HL-60 (cell line): ENCODE measurements around the gene CHST13.

ENCODE experiments used
- DNase-seq, 2 experiments: peaks; one replicate each; pipeline ENCODE4 v3.0.0-alpha.2; 2010 to 2020; ENCODE audit warnings: low read depth in 1 of 2, low spot score in 1 of 2
- H3K27ac ChIP-seq: fragments of 250-450 bp; sonication (Bioruptor Pico); replicated peaks from 2 replicates; pipeline ENCODE4 v1.5.1; 2020; ENCODE audit warnings: mild to moderate bottlenecking, moderate library complexity
- H3K27me3 ChIP-seq: fragments of 250-450 bp; sonication (Bioruptor Pico); 2 replicates; pipeline ENCODE4 v1.5.1; 2021; ENCODE audit warnings: mild to moderate bottlenecking, moderate library complexity; ENCODE audit not compliant: insufficient read depth, poor library complexity, severe bottlenecking
- H3K4me3 ChIP-seq: replicated peaks from 2 replicates; pipeline ENCODE4 v1.5.1; 2011; ENCODE audit warnings: mild to moderate bottlenecking, control low read depth, low read length; ENCODE audit not compliant: insufficient read depth
- GABPA ChIP-seq: IDR thresholded peaks from 2 replicates; pipeline ENCODE4 v1.6.1; 2012; ENCODE audit warnings: low read depth
- POLR2AphosphoS5 ChIP-seq: IDR thresholded peaks from 2 replicates; pipeline ENCODE4 v1.6.1; 2012; ENCODE audit warnings: low read depth
- SPI1 ChIP-seq: IDR thresholded peaks from 2 replicates; pipeline ENCODE4 v1.6.1; 2012; ENCODE audit warnings: low read depth, mild to moderate bottlenecking, borderline replicate concordance
- TF ChIP-seq, protein P1 (sequence below): IDR thresholded peaks from one replicate; pipeline ENCODE4 v1.5.1; 2011; ENCODE audit warnings: low read length, control low read depth, inconsistent platforms; ENCODE audit not compliant: insufficient read depth
- TF ChIP-seq, protein P2 (sequence below): IDR thresholded peaks from 2 replicates; pipeline ENCODE4 v1.6.1; 2012; ENCODE audit warnings: low read depth; ENCODE audit not compliant: insufficient replicate concordance

Gene CHST13

DNA sequence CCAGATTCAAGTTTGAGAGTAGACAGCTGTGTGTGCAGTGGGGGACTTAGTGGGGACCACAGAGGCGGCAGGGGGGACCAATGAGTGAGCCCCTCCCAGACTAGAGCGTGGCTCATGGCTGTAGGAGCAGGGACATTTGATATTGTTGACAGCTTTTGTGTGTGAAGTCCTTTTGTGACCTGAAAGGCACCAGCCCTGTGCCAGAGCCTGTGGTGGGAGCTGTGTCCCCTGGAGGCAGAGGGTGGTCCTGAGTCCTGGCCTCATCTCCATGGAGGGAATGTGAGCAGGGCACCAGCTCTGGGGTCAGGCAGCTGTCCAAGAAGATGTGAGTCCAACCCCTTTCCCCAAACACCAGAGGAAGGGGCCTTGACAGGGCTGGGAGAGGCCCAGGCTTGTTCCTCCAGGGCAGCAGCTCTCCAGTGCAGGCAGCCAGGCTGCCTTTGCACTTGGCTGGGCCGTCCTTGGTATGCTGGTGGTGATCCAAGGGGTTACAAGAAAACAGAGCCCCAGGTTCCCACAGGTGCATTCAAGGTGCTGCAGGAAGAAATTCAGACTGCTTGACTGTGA, 44.9 kb downstream of the CHST13 start:
- no peak overlapping the region for H3K27ac ChIP-seq
- TF ChIP-seq, protein P1, sequence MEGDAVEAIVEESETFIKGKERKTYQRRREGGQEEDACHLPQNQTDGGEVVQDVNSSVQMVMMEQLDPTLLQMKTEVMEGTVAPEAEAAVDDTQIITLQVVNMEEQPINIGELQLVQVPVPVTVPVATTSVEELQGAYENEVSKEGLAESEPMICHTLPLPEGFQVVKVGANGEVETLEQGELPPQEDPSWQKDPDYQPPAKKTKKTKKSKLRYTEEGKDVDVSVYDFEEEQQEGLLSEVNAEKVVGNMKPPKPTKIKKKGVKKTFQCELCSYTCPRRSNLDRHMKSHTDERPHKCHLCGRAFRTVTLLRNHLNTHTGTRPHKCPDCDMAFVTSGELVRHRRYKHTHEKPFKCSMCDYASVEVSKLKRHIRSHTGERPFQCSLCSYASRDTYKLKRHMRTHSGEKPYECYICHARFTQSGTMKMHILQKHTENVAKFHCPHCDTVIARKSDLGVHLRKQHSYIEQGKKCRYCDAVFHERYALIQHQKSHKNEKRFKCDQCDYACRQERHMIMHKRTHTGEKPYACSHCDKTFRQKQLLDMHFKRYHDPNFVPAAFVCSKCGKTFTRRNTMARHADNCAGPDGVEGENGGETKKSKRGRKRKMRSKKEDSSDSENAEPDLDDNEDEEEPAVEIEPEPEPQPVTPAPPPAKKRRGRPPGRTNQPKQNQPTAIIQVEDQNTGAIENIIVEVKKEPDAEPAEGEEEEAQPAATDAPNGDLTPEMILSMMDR, result no peak
- TF ChIP-seq GABPA (no peak), POLR2AphosphoS5 (no peak), SPI1 (no peak)
- TF ChIP-seq, protein P2, sequence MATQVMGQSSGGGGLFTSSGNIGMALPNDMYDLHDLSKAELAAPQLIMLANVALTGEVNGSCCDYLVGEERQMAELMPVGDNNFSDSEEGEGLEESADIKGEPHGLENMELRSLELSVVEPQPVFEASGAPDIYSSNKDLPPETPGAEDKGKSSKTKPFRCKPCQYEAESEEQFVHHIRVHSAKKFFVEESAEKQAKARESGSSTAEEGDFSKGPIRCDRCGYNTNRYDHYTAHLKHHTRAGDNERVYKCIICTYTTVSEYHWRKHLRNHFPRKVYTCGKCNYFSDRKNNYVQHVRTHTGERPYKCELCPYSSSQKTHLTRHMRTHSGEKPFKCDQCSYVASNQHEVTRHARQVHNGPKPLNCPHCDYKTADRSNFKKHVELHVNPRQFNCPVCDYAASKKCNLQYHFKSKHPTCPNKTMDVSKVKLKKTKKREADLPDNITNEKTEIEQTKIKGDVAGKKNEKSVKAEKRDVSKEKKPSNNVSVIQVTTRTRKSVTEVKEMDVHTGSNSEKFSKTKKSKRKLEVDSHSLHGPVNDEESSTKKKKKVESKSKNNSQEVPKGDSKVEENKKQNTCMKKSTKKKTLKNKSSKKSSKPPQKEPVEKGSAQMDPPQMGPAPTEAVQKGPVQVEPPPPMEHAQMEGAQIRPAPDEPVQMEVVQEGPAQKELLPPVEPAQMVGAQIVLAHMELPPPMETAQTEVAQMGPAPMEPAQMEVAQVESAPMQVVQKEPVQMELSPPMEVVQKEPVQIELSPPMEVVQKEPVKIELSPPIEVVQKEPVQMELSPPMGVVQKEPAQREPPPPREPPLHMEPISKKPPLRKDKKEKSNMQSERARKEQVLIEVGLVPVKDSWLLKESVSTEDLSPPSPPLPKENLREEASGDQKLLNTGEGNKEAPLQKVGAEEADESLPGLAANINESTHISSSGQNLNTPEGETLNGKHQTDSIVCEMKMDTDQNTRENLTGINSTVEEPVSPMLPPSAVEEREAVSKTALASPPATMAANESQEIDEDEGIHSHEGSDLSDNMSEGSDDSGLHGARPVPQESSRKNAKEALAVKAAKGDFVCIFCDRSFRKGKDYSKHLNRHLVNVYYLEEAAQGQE, result no peak
- no peak for DNase-seq
- no peaks in the 10 kb centered on the region for H3K27me3 ChIP-seq
- H3K4me3 ChIP-seq, result no peak overlapping the region

DNA sequence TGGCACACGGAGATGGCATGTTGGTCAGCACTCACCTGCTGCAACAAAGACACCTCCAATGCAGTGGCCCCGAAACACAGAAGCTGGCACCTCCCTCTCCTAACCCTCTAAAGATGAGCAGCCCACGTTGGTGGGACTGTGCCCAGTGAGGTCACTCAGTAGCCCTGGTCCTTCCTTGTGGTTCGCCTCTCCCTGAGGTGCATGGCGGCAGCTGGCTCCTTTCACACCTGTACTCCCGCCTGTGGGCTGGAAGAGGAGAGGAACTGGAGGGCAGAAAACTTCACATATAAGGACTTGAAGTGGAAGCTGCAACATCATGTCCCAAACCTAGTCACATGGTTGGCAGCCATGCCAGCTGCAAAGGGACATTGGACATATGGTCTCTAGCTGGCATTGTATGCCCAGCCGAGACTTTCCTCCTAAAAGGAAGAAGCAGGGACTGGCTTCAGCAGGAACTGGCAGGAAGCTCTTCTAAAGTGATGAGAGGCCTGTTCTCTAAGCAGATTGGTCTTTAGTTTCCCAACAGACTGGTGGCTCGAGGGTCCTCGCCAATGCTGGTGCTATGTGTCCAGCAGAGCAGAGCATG, 45.5 kb downstream of the CHST13 start:
- DNase-seq, result no peak
- Histone ChIP-seq H3K27me3 (no peaks in the 10 kb centered on the region), H3K27ac (no peak overlapping the region), H3K4me3 (no peak overlapping the region)
- TF ChIP-seq POLR2AphosphoS5, result no peak
- TF ChIP-seq, protein P1, result no peak
- no peak for TF ChIP-seq GABPA
- TF ChIP-seq, protein P2, result no peak
- no peak for TF ChIP-seq SPI1

DNA sequence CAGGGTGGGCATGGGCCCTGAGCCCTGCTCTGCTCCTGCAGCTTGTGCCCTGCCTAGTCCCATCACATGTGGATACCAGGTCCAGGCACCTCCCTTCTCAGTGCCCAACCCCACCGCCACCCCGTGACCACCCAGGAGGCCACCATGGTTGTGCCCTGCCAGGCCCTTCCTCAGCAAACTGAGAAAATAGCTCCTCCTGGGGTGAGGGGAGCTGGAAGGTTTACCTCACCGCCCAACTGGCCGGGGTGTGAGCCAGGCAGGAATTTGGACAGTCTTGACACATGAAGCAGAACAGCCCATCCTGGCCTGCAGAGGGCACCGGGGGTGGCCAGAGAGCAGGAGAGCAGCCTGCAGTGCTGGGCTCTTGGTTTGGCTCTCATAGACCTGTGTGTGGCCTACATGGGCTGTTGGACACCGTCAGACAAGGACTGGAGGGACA, 46.2 kb downstream of the CHST13 start:
- H3K27ac ChIP-seq, result no peak overlapping the region
- TF ChIP-seq GABPA (no peak), SPI1 (no peak), POLR2AphosphoS5 (no peak)
- TF ChIP-seq, protein P1, result no peak
- TF ChIP-seq, protein P2, result no peak
- no peak overlapping the region for H3K4me3 ChIP-seq
- no peaks in the 10 kb centered on the region for H3K27me3 ChIP-seq
- DNase-seq, result no peak
